ENCODE measurements around the gene CARM1. TPM values are rescaled to one million over a fixed set of nuclear protein-coding genes. Genes with fewer than 3 reads are reported as not detected.

Gene CARM1
- total RNA-seq, 4 donors from 2014 or later: 12.2 to 14.8 (median 13.1) TPM

DNA sequence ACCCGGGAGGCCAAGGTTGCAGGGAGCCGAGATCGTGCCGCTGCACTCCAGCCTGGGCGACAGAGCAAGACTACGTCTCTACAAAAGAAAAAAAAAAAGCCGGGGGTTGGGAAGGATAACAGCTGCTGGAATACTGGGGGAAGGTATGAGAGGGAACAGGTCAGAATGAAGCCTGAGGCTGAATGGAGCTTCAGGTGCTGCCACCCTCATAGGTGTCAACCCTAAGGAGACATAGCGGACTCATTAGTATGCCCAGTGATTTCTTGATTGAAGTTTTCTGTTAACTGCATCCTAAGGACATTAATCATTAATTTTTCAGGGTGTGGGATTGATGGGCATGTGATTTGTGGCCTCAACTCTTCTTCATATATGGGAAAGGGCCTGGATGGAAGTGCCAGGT, 95.5 kb downstream of the CARM1 start:
- Histone ChIP-seq H3K9me3 (no peaks in the 10 kb centered on the region), H3K27me3 (no peaks in the 10 kb centered on the region), H3K4me3 (replicated peaks in 1 of 3) (no peak overlapping the region), H3K4me1 (peaks cover 38 to 51% of the 10 kb centered on the region in 2 donors), H3K36me3 (no peaks in the 10 kb centered on the region), H3K27ac (peak overlapping the region in 2 of 3 donors; percentile 9 to 63)
- intact Hi-C loops (cut with DNase I): no loop called here
- no peak for TF ChIP-seq POLR2A (IDR thresholded peaks at IDR 0.05)
- TF ChIP-seq, protein P1, sequence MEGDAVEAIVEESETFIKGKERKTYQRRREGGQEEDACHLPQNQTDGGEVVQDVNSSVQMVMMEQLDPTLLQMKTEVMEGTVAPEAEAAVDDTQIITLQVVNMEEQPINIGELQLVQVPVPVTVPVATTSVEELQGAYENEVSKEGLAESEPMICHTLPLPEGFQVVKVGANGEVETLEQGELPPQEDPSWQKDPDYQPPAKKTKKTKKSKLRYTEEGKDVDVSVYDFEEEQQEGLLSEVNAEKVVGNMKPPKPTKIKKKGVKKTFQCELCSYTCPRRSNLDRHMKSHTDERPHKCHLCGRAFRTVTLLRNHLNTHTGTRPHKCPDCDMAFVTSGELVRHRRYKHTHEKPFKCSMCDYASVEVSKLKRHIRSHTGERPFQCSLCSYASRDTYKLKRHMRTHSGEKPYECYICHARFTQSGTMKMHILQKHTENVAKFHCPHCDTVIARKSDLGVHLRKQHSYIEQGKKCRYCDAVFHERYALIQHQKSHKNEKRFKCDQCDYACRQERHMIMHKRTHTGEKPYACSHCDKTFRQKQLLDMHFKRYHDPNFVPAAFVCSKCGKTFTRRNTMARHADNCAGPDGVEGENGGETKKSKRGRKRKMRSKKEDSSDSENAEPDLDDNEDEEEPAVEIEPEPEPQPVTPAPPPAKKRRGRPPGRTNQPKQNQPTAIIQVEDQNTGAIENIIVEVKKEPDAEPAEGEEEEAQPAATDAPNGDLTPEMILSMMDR (IDR thresholded peaks at IDR 0.05): no peak
- WGBS, 2 donors: 67 to 71% methylated on average over 8 of the region's 8 CpGs
- no peak for DNase-seq

DNA sequence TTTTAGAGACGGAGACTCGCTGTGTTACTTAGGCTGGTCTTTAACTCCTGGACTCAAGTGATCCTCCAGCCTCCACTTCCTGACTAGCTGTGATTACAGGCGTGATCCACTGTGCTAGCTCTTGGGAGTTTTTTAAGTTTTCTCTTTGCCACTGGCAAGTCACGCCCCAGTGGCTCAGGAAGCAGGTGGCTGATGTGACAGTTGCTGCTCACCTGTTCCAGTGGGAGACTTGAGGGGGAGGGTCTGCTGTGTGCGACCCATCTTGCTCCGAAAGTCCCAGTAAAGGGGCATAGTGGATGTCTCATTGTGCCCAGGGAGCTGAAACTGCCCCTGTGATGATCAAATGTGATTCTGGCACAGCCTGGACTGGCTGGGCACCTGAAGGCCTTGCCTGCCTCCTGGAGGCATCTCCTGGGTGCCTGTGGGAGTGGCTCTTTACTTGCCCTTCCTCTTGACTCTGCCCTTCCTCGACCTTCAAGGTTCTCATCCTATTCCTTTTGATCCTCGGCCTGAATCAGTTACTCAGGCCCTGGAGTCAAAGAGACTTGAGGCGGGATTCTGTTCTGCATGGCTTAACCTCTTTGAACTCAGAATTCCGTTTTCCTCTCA, 97.3 kb downstream of the CARM1 start:
- intact Hi-C loops (cut with DNase I): no loop called here
- Histone ChIP-seq H3K9me3 (no peaks in the 10 kb centered on the region), H3K27ac (peak overlapping the region; percentile 52 to 72 (median 63)), H3K4me1 (peaks cover 26 to 33% of the 10 kb centered on the region in 2 donors), H3K4me3 (replicated peaks in 1 of 3) (no peak overlapping the region), H3K36me3 (no peaks in the 10 kb centered on the region), H3K27me3 (no peaks in the 10 kb centered on the region)
- TF ChIP-seq, protein P1 (IDR thresholded peaks at IDR 0.05): no peak
- TF ChIP-seq POLR2A (IDR thresholded peaks at IDR 0.05): no peak
- 28 to 41% methylated on average over 9 to 10 of the region's 10 CpGs for WGBS, 2 donors
- DNase-seq: peak; percentile 81 to 82

DNA sequence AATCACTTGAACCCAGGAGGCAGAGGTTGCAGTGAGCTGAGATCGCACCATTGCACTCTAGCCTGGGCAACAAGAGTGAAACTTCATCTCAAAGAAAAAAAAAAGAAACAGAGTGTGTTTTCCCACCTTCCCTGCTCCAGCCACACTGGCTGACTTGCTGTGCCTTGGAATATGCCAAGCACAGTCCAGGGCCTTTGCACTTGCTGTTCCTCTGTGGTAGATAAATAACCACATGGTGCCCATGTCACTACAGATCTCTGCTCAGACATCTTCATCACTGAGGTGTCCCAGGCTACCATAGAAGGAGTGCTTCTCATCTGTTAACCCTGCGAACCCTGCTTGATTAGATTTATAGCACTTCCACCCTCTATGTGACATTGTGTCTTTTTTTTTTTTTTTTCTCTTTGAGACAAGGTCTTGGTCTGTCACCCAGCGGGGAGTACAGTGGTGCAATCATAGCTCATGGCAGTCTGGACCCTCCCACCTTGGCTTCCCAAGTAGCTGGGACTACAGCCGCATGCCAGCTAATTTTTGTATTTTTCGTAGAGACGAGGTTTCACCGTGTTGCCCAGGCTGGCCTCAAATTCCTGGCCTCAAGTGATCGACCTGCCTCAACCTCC, 99.9 kb downstream of the CARM1 start:
- no peak overlapping the region for H3K27ac ChIP-seq
- H3K4me1 ChIP-seq: peaks cover 28 to 41% of the 10 kb centered on the region in 2 donors
- intact Hi-C loops (cut with DNase I): no loop called here
- no peaks in the 10 kb centered on the region for H3K36me3 ChIP-seq
- 93 to 94% methylated on average over 8 of the region's 8 CpGs for WGBS, 2 donors
- no peak overlapping the region for H3K4me3 ChIP-seq (replicated peaks in 1 of 3)
- no peak for DNase-seq
- no peaks in the 10 kb centered on the region for H3K27me3 ChIP-seq
- no peaks in the 10 kb centered on the region for H3K9me3 ChIP-seq
- no peak for TF ChIP-seq POLR2A (IDR thresholded peaks at IDR 0.05)
- TF ChIP-seq, protein P1 (IDR thresholded peaks at IDR 0.05): no peak

Small RNAs within 50 kb of the gene (microRNA-seq; reads per million reads assigned to microRNA genes)
- 1.1 reads per million for gene MIR6793

Small RNAs within 50 kb of the gene (small RNA-seq; reads per million reads assigned to genes)
- gene MIR6793: not detected

Other genes starting within 250 kb of the CARM1 start
- 100 to 1,000 TPM in 2 of 4 donors, 10 to 100 TPM in 2; 86.0 to 141 (median 113) TPM for gene SLC44A2, start 246.0 kb upstream of the CARM1 start, total RNA-seq
- 100 to 1,000 TPM; 122 to 232 (median 159) TPM for gene ILF3, start 217.2 kb upstream of the CARM1 start, total RNA-seq
- 10 to 100 TPM; 26.2 to 63.3 (median 37.4) TPM for gene QTRT1, start 170.1 kb upstream of the CARM1 start, total RNA-seq
- gene DNM2, start 153.5 kb upstream of the CARM1 start, total RNA-seq: 100 to 1,000 TPM in 3 of 4 donors, 10 to 100 TPM in 1; 95.1 to 155 (median 120) TPM
- gene TMED1, start 35.3 kb upstream of the CARM1 start, total RNA-seq: 10 to 100 TPM; 41.2 to 71.3 (median 48.7) TPM
- gene C19orf38, start 23.1 kb upstream of the CARM1 start, total RNA-seq: 1 to 10 TPM in 2 of 4 donors, not detected in 2; 1.5 to 1.7 TPM
- gene YIPF2, start 57.1 kb downstream of the CARM1 start, total RNA-seq: 100 to 1,000 TPM in 2 of 4 donors, 10 to 100 TPM in 2; 85.1 to 127 (median 104) TPM
- 10 to 100 TPM; 19.6 to 39.5 (median 33.4) TPM for gene TIMM29, start 57.3 kb downstream of the CARM1 start, total RNA-seq
- gene SMARCA4, start 89.5 kb downstream of the CARM1 start, total RNA-seq: 100 to 1,000 TPM in 2 of 4 donors, 10 to 100 TPM in 2; 49.4 to 108 (median 89.0) TPM
- 10 to 100 TPM in 3 of 4 donors, 1 to 10 TPM in 1; 8.7 to 39.1 (median 20.3) TPM for gene LDLR, start 217.9 kb downstream of the CARM1 start, total RNA-seq

All from thyroid gland (tissue), 4 donors.